ENCODE results near the gene STAB2.

The STAB2 gene

GRCh38 chr12:103780093-103780440, 193.0 kb downstream of the STAB2 start:
- Histone ChIP-seq H3K4me3 (ENCODE audit: low read depth, low read length) (no peak overlapping the region), H3K4me1 (ENCODE audit: control insufficient read depth, insufficient read depth, low read length) (no peaks in the 10 kb centered on the region), H3K9me3 (ENCODE audit: control insufficient read depth, insufficient read depth, low read length) (no peaks in the 10 kb centered on the region), H3K36me3 (ENCODE audit: control insufficient read depth, insufficient read depth, low read length) (peaks cover 72% of the 10 kb centered on the region), H3K9ac (ENCODE audit: low read depth, low read length) (no peak overlapping the region), H3K27me3 (ENCODE audit: control insufficient read depth, insufficient read depth, low read length) (no peaks in the 10 kb centered on the region), H3K27ac (ENCODE audit: low read depth, low read length) (no peak overlapping the region)

GRCh38 chr12:103780992-103781391, 193.9 kb downstream of the STAB2 start:
- Histone ChIP-seq H3K4me3 (ENCODE audit: low read depth, low read length) (no peak overlapping the region), H3K27me3 (ENCODE audit: control insufficient read depth, insufficient read depth, low read length) (no peaks in the 10 kb centered on the region), H3K36me3 (ENCODE audit: control insufficient read depth, insufficient read depth, low read length) (peaks cover 71% of the 10 kb centered on the region), H3K9me3 (ENCODE audit: control insufficient read depth, insufficient read depth, low read length) (no peaks in the 10 kb centered on the region), H3K27ac (ENCODE audit: low read depth, low read length) (no peak overlapping the region), H3K9ac (ENCODE audit: low read depth, low read length) (no peak overlapping the region), H3K4me1 (ENCODE audit: control insufficient read depth, insufficient read depth, low read length) (no peaks in the 10 kb centered on the region)

- H3K27ac ChIP-seq (ENCODE audit: low read depth, low read length), result no peak overlapping the region
- H3K36me3 ChIP-seq (ENCODE audit: control insufficient read depth, insufficient read depth, low read length), result peaks cover 65% of the 10 kb centered on the region
- no peak overlapping the region for H3K4me3 ChIP-seq (ENCODE audit: low read depth, low read length)
- H3K4me1 ChIP-seq (ENCODE audit: control insufficient read depth, insufficient read depth, low read length), result no peaks in the 10 kb centered on the region
- H3K9me3 ChIP-seq (ENCODE audit: control insufficient read depth, insufficient read depth, low read length), result no peaks in the 10 kb centered on the region
- no peaks in the 10 kb centered on the region for H3K27me3 ChIP-seq (ENCODE audit: control insufficient read depth, insufficient read depth, low read length)
- no peak overlapping the region for H3K9ac ChIP-seq (ENCODE audit: low read depth, low read length)
Observed at GRCh38 chr12:103782399-103782798, 195.3 kb downstream of the STAB2 start.

- Histone ChIP-seq H3K4me3 (ENCODE audit: low read depth, low read length) (no peak overlapping the region), H3K36me3 (ENCODE audit: control insufficient read depth, insufficient read depth, low read length) (peaks cover 68% of the 10 kb centered on the region), H3K9me3 (ENCODE audit: control insufficient read depth, insufficient read depth, low read length) (no peaks in the 10 kb centered on the region), H3K27ac (ENCODE audit: low read depth, low read length) (no peak overlapping the region), H3K27me3 (ENCODE audit: control insufficient read depth, insufficient read depth, low read length) (no peaks in the 10 kb centered on the region), H3K4me1 (ENCODE audit: control insufficient read depth, insufficient read depth, low read length) (no peaks in the 10 kb centered on the region), H3K9ac (ENCODE audit: low read depth, low read length) (no peak overlapping the region)
Observed at GRCh38 chr12:103783744-103784664, 196.9 kb downstream of the STAB2 start.

- no peak overlapping the region for H3K27ac ChIP-seq (ENCODE audit: low read depth, low read length)
- H3K36me3 ChIP-seq (ENCODE audit: control insufficient read depth, insufficient read depth, low read length), result peaks cover 55% of the 10 kb centered on the region
- H3K9me3 ChIP-seq (ENCODE audit: control insufficient read depth, insufficient read depth, low read length), result no peaks in the 10 kb centered on the region
- no peak overlapping the region for H3K9ac ChIP-seq (ENCODE audit: low read depth, low read length)
- no peak overlapping the region for H3K4me3 ChIP-seq (ENCODE audit: low read depth, low read length)
- no peaks in the 10 kb centered on the region for H3K27me3 ChIP-seq (ENCODE audit: control insufficient read depth, insufficient read depth, low read length)
- no peaks in the 10 kb centered on the region for H3K4me1 ChIP-seq (ENCODE audit: control insufficient read depth, insufficient read depth, low read length)
Observed at GRCh38 chr12:103785243-103786031, 198.4 kb downstream of the STAB2 start.

GRCh38 chr12:103786201-103786600, 199.1 kb downstream of the STAB2 start:
- no peaks in the 10 kb centered on the region for H3K9me3 ChIP-seq (ENCODE audit: control insufficient read depth, insufficient read depth, low read length)
- H3K9ac ChIP-seq (ENCODE audit: low read depth, low read length), result no peak overlapping the region
- H3K36me3 ChIP-seq (ENCODE audit: control insufficient read depth, insufficient read depth, low read length), result peaks cover 48% of the 10 kb centered on the region
- no peaks in the 10 kb centered on the region for H3K4me1 ChIP-seq (ENCODE audit: control insufficient read depth, insufficient read depth, low read length)
- no peaks in the 10 kb centered on the region for H3K27me3 ChIP-seq (ENCODE audit: control insufficient read depth, insufficient read depth, low read length)
- no peak overlapping the region for H3K27ac ChIP-seq (ENCODE audit: low read depth, low read length)
- H3K4me3 ChIP-seq (ENCODE audit: low read depth, low read length), result no peak overlapping the region

- Histone ChIP-seq H3K27ac (ENCODE audit: low read depth, low read length) (no peak overlapping the region), H3K36me3 (ENCODE audit: control insufficient read depth, insufficient read depth, low read length) (peaks cover 57% of the 10 kb centered on the region), H3K4me3 (ENCODE audit: low read depth, low read length) (no peak overlapping the region), H3K4me1 (ENCODE audit: control insufficient read depth, insufficient read depth, low read length) (no peaks in the 10 kb centered on the region), H3K9ac (ENCODE audit: low read depth, low read length) (no peak overlapping the region), H3K27me3 (ENCODE audit: control insufficient read depth, insufficient read depth, low read length) (no peaks in the 10 kb centered on the region), H3K9me3 (ENCODE audit: control insufficient read depth, insufficient read depth, low read length) (no peaks in the 10 kb centered on the region)
Observed at GRCh38 chr12:103791350-103791920, 204.4 kb downstream of the STAB2 start.

GRCh38 chr12:103793046-103793445, 206.0 kb downstream of the STAB2 start:
- no peaks in the 10 kb centered on the region for H3K27me3 ChIP-seq (ENCODE audit: control insufficient read depth, insufficient read depth, low read length)
- H3K4me1 ChIP-seq (ENCODE audit: control insufficient read depth, insufficient read depth, low read length), result no peaks in the 10 kb centered on the region
- H3K36me3 ChIP-seq (ENCODE audit: control insufficient read depth, insufficient read depth, low read length), result peaks cover 60% of the 10 kb centered on the region
- no peaks in the 10 kb centered on the region for H3K9me3 ChIP-seq (ENCODE audit: control insufficient read depth, insufficient read depth, low read length)
- H3K9ac ChIP-seq (ENCODE audit: low read depth, low read length), result no peak overlapping the region
- H3K4me3 ChIP-seq (ENCODE audit: low read depth, low read length), result no peak overlapping the region
- no peak overlapping the region for H3K27ac ChIP-seq (ENCODE audit: low read depth, low read length)

GRCh38 chr12:103793512-103794045, 206.5 kb downstream of the STAB2 start:
- no peaks in the 10 kb centered on the region for H3K9me3 ChIP-seq (ENCODE audit: control insufficient read depth, insufficient read depth, low read length)
- H3K4me1 ChIP-seq (ENCODE audit: control insufficient read depth, insufficient read depth, low read length), result no peaks in the 10 kb centered on the region
- H3K4me3 ChIP-seq (ENCODE audit: low read depth, low read length), result no peak overlapping the region
- no peaks in the 10 kb centered on the region for H3K27me3 ChIP-seq (ENCODE audit: control insufficient read depth, insufficient read depth, low read length)
- peaks cover 60% of the 10 kb centered on the region for H3K36me3 ChIP-seq (ENCODE audit: control insufficient read depth, insufficient read depth, low read length)
- no peak overlapping the region for H3K27ac ChIP-seq (ENCODE audit: low read depth, low read length)
- no peak overlapping the region for H3K9ac ChIP-seq (ENCODE audit: low read depth, low read length)

GRCh38 chr12:103794309-103795213, 207.5 kb downstream of the STAB2 start:
- Histone ChIP-seq H3K27ac (ENCODE audit: low read depth, low read length) (no peak overlapping the region), H3K27me3 (ENCODE audit: control insufficient read depth, insufficient read depth, low read length) (no peaks in the 10 kb centered on the region), H3K4me3 (ENCODE audit: low read depth, low read length) (no peak overlapping the region), H3K9me3 (ENCODE audit: control insufficient read depth, insufficient read depth, low read length) (no peaks in the 10 kb centered on the region), H3K9ac (ENCODE audit: low read depth, low read length) (no peak overlapping the region), H3K4me1 (ENCODE audit: control insufficient read depth, insufficient read depth, low read length) (no peaks in the 10 kb centered on the region), H3K36me3 (ENCODE audit: control insufficient read depth, insufficient read depth, low read length) (peaks cover 62% of the 10 kb centered on the region)

Data from HUES48 (cell line).